Activated naive CD8-positive, alpha-beta T cell (primary cell): Measurements from ENCODE around the gene CGB2.
"Not testable (repeated sequence)": the region's sequence is repeated elsewhere in the genome, so short reads cannot be mapped to it uniquely, and the experiment has no call there.

Experiments
- H3K27ac Mint-ChIP-seq: one replicate; pipeline ENCODE4 v1.8.0; 2021; ENCODE audit warnings: mixed read lengths
- H3K27me3 Mint-ChIP-seq: one replicate; pipeline ENCODE4 v1.8.0; 2021; ENCODE audit warnings: mixed read lengths
- H3K36me3 Mint-ChIP-seq: one replicate; pipeline ENCODE4 v1.8.0; 2021; ENCODE audit warnings: mixed read lengths
- H3K4me1 Mint-ChIP-seq: one replicate; pipeline ENCODE4 v1.8.0; 2021; ENCODE audit warnings: low read depth, mixed read lengths
- H3K4me3 Mint-ChIP-seq: one replicate; pipeline ENCODE4 v1.8.0; 2021; ENCODE audit warnings: mild to moderate bottlenecking, mixed read lengths
- H3K9me3 Mint-ChIP-seq: one replicate; pipeline ENCODE4 v1.8.0; 2021; ENCODE audit warnings: low read depth, mixed read lengths

CGB2 gene

GRCh38 chr19:49039736-49040135 is 8.0 kb downstream of the CGB2 start:
- not testable (repeated sequence) for H3K27me3 Mint-ChIP-seq, H3K9me3 Mint-ChIP-seq, H3K36me3 Mint-ChIP-seq, H3K4me1 Mint-ChIP-seq, H3K27ac Mint-ChIP-seq, H3K4me3 Mint-ChIP-seq

GRCh38 chr19:49042177-49042576 is 10.5 kb downstream of the CGB2 start:
- H3K9me3 Mint-ChIP-seq, result no peaks in the 10 kb centered on the region
- H3K4me3 Mint-ChIP-seq, result no peak overlapping the region
- no peaks in the 10 kb centered on the region for H3K4me1 Mint-ChIP-seq
- no peaks in the 10 kb centered on the region for H3K36me3 Mint-ChIP-seq
- no peak overlapping the region for H3K27ac Mint-ChIP-seq
- H3K27me3 Mint-ChIP-seq, result no peaks in the 10 kb centered on the region

GRCh38 chr19:49042666-49043065 is 11.0 kb downstream of the CGB2 start:
- not testable (repeated sequence) for H3K4me1 Mint-ChIP-seq, H3K36me3 Mint-ChIP-seq, H3K9me3 Mint-ChIP-seq, H3K4me3 Mint-ChIP-seq, H3K27ac Mint-ChIP-seq, H3K27me3 Mint-ChIP-seq

- H3K27ac Mint-ChIP-seq, H3K36me3 Mint-ChIP-seq, H3K4me3 Mint-ChIP-seq, H3K4me1 Mint-ChIP-seq, H3K9me3 Mint-ChIP-seq, H3K27me3 Mint-ChIP-seq: not testable (repeated sequence)
Measured at GRCh38 chr19:49043548-49043947, 11.9 kb downstream of the CGB2 start, which contains the start of gene CGB5. CGB5 (plus strand) TSS chr19:49043848; CDS start chr19:49044210, 362 bp downstream.

- H3K36me3 Mint-ChIP-seq, H3K4me1 Mint-ChIP-seq, H3K27ac Mint-ChIP-seq, H3K4me3 Mint-ChIP-seq, H3K9me3 Mint-ChIP-seq, H3K27me3 Mint-ChIP-seq: not testable (repeated sequence)
Measured at GRCh38 chr19:49049011-49049410, 17.3 kb downstream of the CGB2 start, which contains the start of gene CGB8. CGB8 (minus strand) TSS chr19:49049111; CDS start chr19:49048739, 372 bp downstream.

GRCh38 chr19:49049834-49050233 is 18.1 kb downstream of the CGB2 start:
- H3K27me3 Mint-ChIP-seq, H3K4me3 Mint-ChIP-seq, H3K27ac Mint-ChIP-seq, H3K36me3 Mint-ChIP-seq, H3K9me3 Mint-ChIP-seq, H3K4me1 Mint-ChIP-seq: not testable (repeated sequence)

GRCh38 chr19:49050376-49051033 is 18.8 kb downstream of the CGB2 start:
- H3K9me3 Mint-ChIP-seq, result not testable (repeated sequence)

GRCh38 chr19:49056101-49056901 is 24.6 kb downstream of the CGB2 start:
- Mint-ChIP-seq H3K4me1 (peaks cover 15% of the 10 kb centered on the region), H3K27me3 (peaks cover 12% of the 10 kb centered on the region), H3K4me3 (peak overlapping the region; percentile 89), H3K36me3 (no peaks in the 10 kb centered on the region), H3K9me3 (no peaks in the 10 kb centered on the region), H3K27ac (no peak overlapping the region)

More at GRCh38 chr19:49050376-49051033, 18.8 kb downstream of the CGB2 start:
- not testable (repeated sequence) for H3K4me1 Mint-ChIP-seq, H3K4me3 Mint-ChIP-seq, H3K36me3 Mint-ChIP-seq, H3K27ac Mint-ChIP-seq, H3K27me3 Mint-ChIP-seq

- H3K27me3 Mint-ChIP-seq, result peaks cover 12% of the 10 kb centered on the region
- peaks cover 15% of the 10 kb centered on the region for H3K4me1 Mint-ChIP-seq
- H3K36me3 Mint-ChIP-seq, H3K27ac Mint-ChIP-seq, H3K9me3 Mint-ChIP-seq: not testable (repeated sequence)
- H3K4me3 Mint-ChIP-seq, result peak overlapping the region; percentile 89
Measured at GRCh38 chr19:49056902-49057596, 25.4 kb downstream of the CGB2 start.

GRCh38 chr19:49057636-49058234 is 26.0 kb downstream of the CGB2 start, which contains the start of gene CGB7:
CGB7 (minus strand) TSS chr19:49057749; CDS start chr19:49055375, 2,374 bp downstream.
- H3K27me3 Mint-ChIP-seq, result peaks cover 12% of the 10 kb centered on the region
- H3K9me3 Mint-ChIP-seq, result no peaks in the 10 kb centered on the region

GRCh38 chr19:49058562-49058961 is 26.9 kb downstream of the CGB2 start:
- Mint-ChIP-seq H3K27ac (no peak overlapping the region), H3K4me3 (no peak overlapping the region)

More at GRCh38 chr19:49057636-49058234, 26.0 kb downstream of the CGB2 start, which contains the start of gene CGB7:
- H3K4me3 Mint-ChIP-seq, result peak within 1 kb of the TSS; percentile 89
- no peaks in the 10 kb centered on the region for H3K36me3 Mint-ChIP-seq
- peaks cover 15% of the 10 kb centered on the region for H3K4me1 Mint-ChIP-seq
- H3K27ac Mint-ChIP-seq, result no peak within 1 kb of the TSS

GRCh38 chr19:49059053-49059452 is 27.4 kb downstream of the CGB2 start:
- Mint-ChIP-seq H3K9me3 (no peaks in the 10 kb centered on the region), H3K36me3 (no peaks in the 10 kb centered on the region), H3K27me3 (peaks cover 12% of the 10 kb centered on the region), H3K4me3 (no peak overlapping the region), H3K27ac (no peak overlapping the region), H3K4me1 (peaks cover 15% of the 10 kb centered on the region)

More at GRCh38 chr19:49058562-49058961, 26.9 kb downstream of the CGB2 start:
- Mint-ChIP-seq H3K9me3 (no peaks in the 10 kb centered on the region), H3K4me1 (peaks cover 15% of the 10 kb centered on the region), H3K27me3 (peaks cover 12% of the 10 kb centered on the region), H3K36me3 (no peaks in the 10 kb centered on the region)

- Mint-ChIP-seq H3K9me3 (no peaks in the 10 kb centered on the region), H3K36me3 (no peaks in the 10 kb centered on the region), H3K4me1 (peaks cover 15% of the 10 kb centered on the region), H3K27ac (no peak overlapping the region), H3K27me3 (peaks cover 16% of the 10 kb centered on the region), H3K4me3 (no peak overlapping the region)
Measured at GRCh38 chr19:49061000-49061399, 29.3 kb downstream of the CGB2 start.

GRCh38 chr19:49061445-49061844 is 29.8 kb downstream of the CGB2 start:
- Mint-ChIP-seq H3K4me1 (peaks cover 13% of the 10 kb centered on the region), H3K27ac (no peak overlapping the region), H3K9me3 (no peaks in the 10 kb centered on the region), H3K27me3 (peaks cover 20% of the 10 kb centered on the region), H3K36me3 (no peaks in the 10 kb centered on the region), H3K4me3 (no peak overlapping the region)
